ENCODE data around the gene TMED1.
"Not testable (repeated sequence)": the region's sequence is repeated elsewhere in the genome, so short reads cannot be mapped to it uniquely, and the experiment has no call there.

Gene TMED1, protein sequence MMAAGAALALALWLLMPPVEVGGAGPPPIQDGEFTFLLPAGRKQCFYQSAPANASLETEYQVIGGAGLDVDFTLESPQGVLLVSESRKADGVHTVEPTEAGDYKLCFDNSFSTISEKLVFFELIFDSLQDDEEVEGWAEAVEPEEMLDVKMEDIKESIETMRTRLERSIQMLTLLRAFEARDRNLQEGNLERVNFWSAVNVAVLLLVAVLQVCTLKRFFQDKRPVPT

GRCh38 chr19:10835754-10836478, at the start of gene TMED1:
TMED1 (minus strand) TSS chr19:10836212; CDS start chr19:10836191, 21 bp downstream.
- Histone ChIP-seq H3K27me3 (ENCODE audit: insufficient read depth, low read length) (peaks cover 4% of the 10 kb centered on the region; the same call in 1 of the 2 replicates), H3K4me3 (ENCODE audit: low read length) (peak within 1 kb of the TSS; percentile 74), H3K4me1 (ENCODE audit: insufficient read depth, low read length) (no peaks in the 10 kb centered on the region), H3K36me3 (ENCODE audit: insufficient read depth, low read depth, low read length) (peaks cover 24% of the 10 kb centered on the region), H3K27ac (ENCODE audit: low read length) (peak within 1 kb of the TSS; percentile 95), H3K9ac (ENCODE audit: low read depth, low read length) (peak within 1 kb of the TSS; percentile 93), H3K9me3 (ENCODE audit: insufficient read depth, low read depth, low read length) (peaks cover 6% of the 10 kb centered on the region; the same call in 1 of the 2 replicates)

DNA sequence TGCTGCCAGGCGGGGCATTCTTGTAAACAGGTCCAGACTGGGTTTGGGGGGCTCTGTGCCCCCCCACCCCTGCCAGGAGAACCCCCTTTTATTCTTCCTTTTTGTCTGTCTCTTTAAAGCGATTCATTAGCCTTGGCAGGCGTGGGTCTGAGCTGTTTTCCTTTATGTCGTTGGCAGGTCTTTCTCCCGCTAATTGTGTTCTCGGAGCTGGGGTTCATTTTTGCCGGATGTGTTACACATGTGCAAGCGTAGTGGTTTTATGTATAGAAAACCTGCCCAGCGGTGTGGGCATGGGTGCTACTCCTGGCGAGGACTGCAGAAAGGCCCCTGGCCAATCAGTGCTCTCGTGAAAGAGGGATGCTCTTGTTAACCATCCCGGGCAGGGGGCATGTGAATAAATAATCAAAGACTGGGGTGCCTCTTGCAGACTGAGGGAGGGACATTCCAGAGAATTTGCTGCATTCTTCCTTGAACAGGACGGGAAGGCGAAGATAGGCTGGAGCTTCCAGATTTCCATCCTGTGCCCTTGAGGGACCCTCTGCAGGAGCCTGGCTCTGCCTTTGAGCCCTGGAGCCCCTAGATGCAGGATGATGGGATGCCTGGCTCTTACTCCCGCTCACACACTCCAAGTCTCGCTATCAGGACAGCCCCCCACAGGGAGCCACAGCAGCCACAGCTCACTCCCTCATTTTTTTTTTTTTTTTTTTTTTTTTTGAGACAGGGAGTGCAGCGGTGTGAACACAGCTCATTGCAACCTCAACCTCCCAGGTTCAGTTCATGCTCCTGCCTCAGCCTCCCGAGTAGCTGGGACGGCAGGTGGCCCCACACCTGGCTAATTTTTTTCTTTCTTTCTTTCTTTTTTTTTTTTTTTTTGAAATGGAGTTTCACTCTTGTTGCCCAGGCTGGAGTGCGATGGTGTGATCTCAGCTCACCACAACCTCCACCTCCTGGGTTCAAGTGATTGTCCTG, 49.5 kb upstream of the TMED1 start:
- peak overlapping the region; percentile 33; the same call in 1 of the 2 replicates for H3K9ac ChIP-seq (ENCODE audit: low read depth, low read length)

DNA sequence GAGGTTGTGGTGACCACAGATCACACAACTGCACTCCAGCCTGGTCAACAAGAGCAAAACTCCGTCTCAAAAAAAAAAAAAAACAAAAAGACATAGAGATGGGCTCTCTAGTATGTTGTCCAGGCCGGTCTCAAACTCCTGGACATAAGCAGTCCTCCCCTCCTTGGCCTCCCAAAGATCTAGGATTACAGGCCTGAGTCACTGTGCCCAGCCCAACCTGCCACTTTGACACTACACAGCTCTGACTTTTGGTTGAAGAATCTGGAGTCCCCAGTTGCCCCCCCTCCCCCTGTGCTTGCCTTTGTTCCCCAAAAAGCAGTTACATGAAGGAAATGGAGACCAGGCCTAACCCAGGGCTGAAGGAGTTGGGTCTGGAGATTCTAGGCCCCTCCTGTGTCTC, 48.3 kb upstream of the TMED1 start:
- Histone ChIP-seq H3K27me3 (ENCODE audit: insufficient read depth, low read length) (no peaks in the 10 kb centered on the region), H3K9ac (ENCODE audit: low read depth, low read length) (no peak overlapping the region; the same call in 1 of the 2 replicates), H3K4me1 (ENCODE audit: insufficient read depth, low read length) (peaks cover 56% of the 10 kb centered on the region), H3K4me3 (ENCODE audit: low read length) (no peak overlapping the region), H3K9me3 (ENCODE audit: insufficient read depth, low read depth, low read length) (no peaks in the 10 kb centered on the region), H3K36me3 (ENCODE audit: insufficient read depth, low read depth, low read length) (no peaks in the 10 kb centered on the region), H3K27ac (ENCODE audit: low read length) (no peak overlapping the region)

More for the DNA sequence above, 49.5 kb upstream of the TMED1 start:
- no peak overlapping the region; the same call in 1 of the 2 replicates for H3K4me3 ChIP-seq (ENCODE audit: low read length)
- no peak overlapping the region for H3K27ac ChIP-seq (ENCODE audit: low read length)
- H3K27me3 ChIP-seq (ENCODE audit: insufficient read depth, low read length), result no peaks in the 10 kb centered on the region
- no peaks in the 10 kb centered on the region for H3K9me3 ChIP-seq (ENCODE audit: insufficient read depth, low read depth, low read length)
- no peaks in the 10 kb centered on the region for H3K36me3 ChIP-seq (ENCODE audit: insufficient read depth, low read depth, low read length)
- peaks cover 47% of the 10 kb centered on the region for H3K4me1 ChIP-seq (ENCODE audit: insufficient read depth, low read length)

DNA sequence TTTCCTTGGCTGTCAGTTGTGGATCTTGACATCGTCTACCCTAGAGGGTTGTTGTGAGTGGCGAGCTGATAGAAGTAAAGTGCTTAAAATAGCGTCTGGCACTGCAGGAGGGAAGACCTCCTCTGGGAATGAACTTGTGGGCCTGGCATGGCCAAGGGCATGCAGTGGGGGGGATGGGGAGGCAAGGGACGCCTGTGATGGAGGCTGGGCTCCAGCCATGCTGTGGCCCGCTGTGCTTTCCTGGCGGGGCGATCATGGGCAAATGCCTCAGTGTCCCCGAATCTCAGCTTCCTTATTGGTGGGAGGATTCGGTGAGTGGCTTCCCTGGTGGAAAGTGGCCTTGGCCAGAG, 46.1 kb upstream of the TMED1 start:
- Histone ChIP-seq H3K4me3 (ENCODE audit: low read length) (peak overlapping the region; percentile 34; the same call in 1 of the 2 replicates), H3K9ac (ENCODE audit: low read depth, low read length) (peak overlapping the region; percentile 63; the same call in 1 of the 2 replicates), H3K27me3 (ENCODE audit: insufficient read depth, low read length) (no peaks in the 10 kb centered on the region), H3K36me3 (ENCODE audit: insufficient read depth, low read depth, low read length) (no peaks in the 10 kb centered on the region), H3K4me1 (ENCODE audit: insufficient read depth, low read length) (peaks cover 40% of the 10 kb centered on the region), H3K9me3 (ENCODE audit: insufficient read depth, low read depth, low read length) (no peaks in the 10 kb centered on the region), H3K27ac (ENCODE audit: low read length) (peak overlapping the region; percentile 85)

DNA sequence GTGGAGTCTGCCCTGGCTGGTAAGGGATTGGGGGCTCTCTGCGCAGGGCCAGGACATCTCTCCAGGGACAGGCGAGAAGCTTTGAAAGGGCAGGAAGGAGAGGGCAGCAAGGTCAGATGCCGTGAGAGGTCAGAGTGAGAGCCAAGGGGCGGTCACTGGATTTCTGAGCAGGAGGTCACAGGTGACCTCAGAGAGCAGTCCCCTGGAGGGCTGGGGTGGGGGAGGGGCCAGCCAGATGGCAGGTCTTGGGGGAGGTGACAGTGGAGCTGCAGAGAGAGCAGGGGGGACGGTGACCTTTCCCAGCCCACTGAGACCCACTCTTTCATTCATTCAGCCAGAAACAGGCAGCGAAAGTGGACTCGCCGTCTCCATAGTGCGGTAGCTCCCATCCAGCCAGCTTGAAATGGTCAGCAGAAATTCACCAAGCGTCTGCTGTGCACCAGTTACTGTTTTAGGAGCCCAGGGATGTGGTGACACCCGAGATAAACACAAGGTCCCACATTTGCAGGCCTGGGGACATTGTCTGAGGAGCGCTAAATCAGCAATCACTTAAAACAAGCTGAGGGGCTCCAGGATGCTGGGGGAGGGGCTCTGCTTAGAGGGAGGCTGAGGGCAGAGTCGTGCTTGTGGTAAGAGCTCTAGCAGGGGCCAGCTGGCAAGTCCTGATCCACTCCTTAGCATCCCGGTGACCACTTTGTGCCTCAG, 45.5 kb upstream of the TMED1 start:
- Histone ChIP-seq H3K9me3 (ENCODE audit: insufficient read depth, low read depth, low read length) (no peaks in the 10 kb centered on the region), H3K4me1 (ENCODE audit: insufficient read depth, low read length) (peaks cover 40% of the 10 kb centered on the region), H3K27me3 (ENCODE audit: insufficient read depth, low read length) (no peaks in the 10 kb centered on the region), H3K9ac (ENCODE audit: low read depth, low read length) (peak overlapping the region; percentile 63; the same call in 1 of the 2 replicates), H3K4me3 (ENCODE audit: low read length) (peak overlapping the region; percentile 34; the same call in 1 of the 2 replicates), H3K27ac (ENCODE audit: low read length) (peak overlapping the region; percentile 85), H3K36me3 (ENCODE audit: insufficient read depth, low read depth, low read length) (no peaks in the 10 kb centered on the region)

DNA sequence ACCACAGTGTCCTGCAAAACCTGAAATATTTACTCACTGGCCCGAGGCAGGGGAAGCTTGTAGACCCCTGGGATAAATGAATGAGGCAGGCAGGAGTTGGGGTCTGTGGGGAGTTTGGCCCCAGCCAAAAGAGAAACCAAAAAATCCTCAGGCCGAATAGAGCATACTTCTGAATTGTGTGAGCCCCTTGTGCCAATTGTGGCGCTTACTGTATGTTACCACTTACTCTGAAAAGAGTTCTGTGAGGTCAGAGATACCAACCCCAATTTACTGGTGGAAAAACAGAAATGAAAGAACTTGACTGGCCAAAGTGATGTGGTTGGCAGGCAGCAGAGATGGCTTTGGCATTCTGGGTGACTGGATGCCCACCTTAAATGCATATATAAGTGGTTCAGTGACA, 42.2 kb upstream of the TMED1 start:
- Histone ChIP-seq H3K4me3 (ENCODE audit: low read length) (no peak overlapping the region), H3K9ac (ENCODE audit: low read depth, low read length) (peak overlapping the region; percentile 80; the same call in 1 of the 2 replicates), H3K4me1 (ENCODE audit: insufficient read depth, low read length) (peaks cover 26% of the 10 kb centered on the region), H3K36me3 (ENCODE audit: insufficient read depth, low read depth, low read length) (no peaks in the 10 kb centered on the region), H3K27me3 (ENCODE audit: insufficient read depth, low read length) (no peaks in the 10 kb centered on the region), H3K27ac (ENCODE audit: low read length) (peak overlapping the region; percentile 80), H3K9me3 (ENCODE audit: insufficient read depth, low read depth, low read length) (no peaks in the 10 kb centered on the region)

DNA sequence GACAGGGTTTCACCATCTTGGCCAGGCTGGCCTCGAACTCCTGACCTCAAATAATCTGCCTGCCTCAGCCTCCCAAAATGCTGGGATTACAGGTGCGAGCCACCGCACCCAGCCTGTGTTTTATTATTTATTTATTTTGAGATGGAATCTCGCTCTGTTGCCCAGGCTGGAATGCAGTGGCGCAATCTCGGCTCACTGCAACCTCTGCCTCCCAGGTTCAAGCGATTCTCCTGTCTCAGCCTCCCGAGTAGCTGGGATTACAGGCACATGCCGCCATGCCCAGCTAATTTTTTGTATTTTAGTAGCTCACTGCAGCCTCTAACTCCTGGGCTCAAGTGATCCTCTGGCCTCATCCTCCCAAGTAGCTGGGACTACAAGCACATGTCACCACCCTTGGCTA, 41.6 kb upstream of the TMED1 start:
- not testable (repeated sequence) for H3K9me3 ChIP-seq (ENCODE audit: insufficient read depth, low read depth, low read length); H3K27ac ChIP-seq (ENCODE audit: low read length); H3K4me3 ChIP-seq (ENCODE audit: low read length); H3K27me3 ChIP-seq (ENCODE audit: insufficient read depth, low read length); H3K36me3 ChIP-seq (ENCODE audit: insufficient read depth, low read depth, low read length)
- Histone ChIP-seq H3K4me1 (ENCODE audit: insufficient read depth, low read length) (peaks cover 31% of the 10 kb centered on the region), H3K9ac (ENCODE audit: low read depth, low read length) (peak overlapping the region; percentile 80; the same call in 1 of the 2 replicates)

DNA sequence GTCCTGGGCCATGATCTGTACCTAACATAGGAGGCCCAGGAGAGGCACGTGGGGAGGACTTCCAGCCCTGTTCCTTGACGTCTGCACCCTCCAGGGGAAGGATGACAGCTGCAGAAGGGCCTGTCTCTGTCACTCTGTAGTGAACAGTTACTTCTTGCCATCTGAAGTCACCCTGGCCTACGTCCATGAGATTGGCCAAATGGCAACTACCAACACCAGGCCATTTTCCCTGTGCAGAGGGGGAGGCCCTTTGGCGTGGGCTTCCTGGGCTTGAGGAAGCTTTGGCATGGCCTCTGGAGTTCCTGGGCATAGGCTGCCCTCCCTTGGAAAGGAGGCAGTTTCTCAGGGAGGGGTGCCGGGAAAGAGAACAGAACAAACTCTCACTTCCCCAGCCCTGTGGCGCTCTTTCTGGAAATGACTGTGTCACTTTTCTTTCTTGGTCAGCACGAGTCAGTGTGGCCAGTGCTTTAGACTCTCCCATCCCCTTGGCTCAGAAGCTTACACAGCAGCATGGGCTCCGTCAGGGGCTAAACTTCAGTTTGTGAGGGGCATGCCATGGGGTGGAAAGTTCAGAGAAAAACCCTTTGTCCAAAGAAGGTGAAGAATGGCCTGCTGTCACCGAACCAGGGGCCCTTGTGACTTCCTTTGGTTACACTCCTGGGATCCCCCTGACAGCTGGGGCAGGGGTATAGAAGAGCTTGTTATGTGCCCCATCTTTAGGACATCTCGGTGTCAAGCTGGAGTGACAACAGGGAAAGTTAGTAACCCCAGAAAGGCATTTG, 40.6 kb upstream of the TMED1 start:
- Histone ChIP-seq H3K4me1 (ENCODE audit: insufficient read depth, low read length) (peaks cover 26% of the 10 kb centered on the region), H3K36me3 (ENCODE audit: insufficient read depth, low read depth, low read length) (no peaks in the 10 kb centered on the region), H3K27ac (ENCODE audit: low read length) (no peak overlapping the region), H3K4me3 (ENCODE audit: low read length) (no peak overlapping the region), H3K27me3 (ENCODE audit: insufficient read depth, low read length) (no peaks in the 10 kb centered on the region), H3K9me3 (ENCODE audit: insufficient read depth, low read depth, low read length) (no peaks in the 10 kb centered on the region), H3K9ac (ENCODE audit: low read depth, low read length) (no peak overlapping the region)

DNA sequence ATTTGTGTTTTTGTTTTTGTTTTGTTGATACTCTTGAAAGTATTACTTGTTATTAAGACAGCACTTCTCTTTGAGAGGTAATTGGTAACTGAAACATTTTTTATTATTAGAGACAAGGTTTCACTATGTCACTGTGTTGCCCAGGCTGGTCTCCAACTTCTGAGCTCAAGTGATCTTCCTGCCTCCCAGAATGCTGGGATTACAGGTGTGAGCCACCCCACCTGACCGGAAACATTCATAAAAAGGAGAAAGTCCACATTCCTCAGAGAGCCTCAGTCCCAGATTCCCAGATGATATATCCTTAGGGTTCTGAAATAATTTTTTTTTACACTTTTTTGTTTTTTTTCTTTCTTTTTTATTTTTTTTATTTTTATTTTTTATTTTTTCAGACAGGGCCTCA, 38.0 kb upstream of the TMED1 start:
- Histone ChIP-seq H3K9me3 (ENCODE audit: insufficient read depth, low read depth, low read length) (no peaks in the 10 kb centered on the region), H3K27ac (ENCODE audit: low read length) (no peak overlapping the region), H3K4me3 (ENCODE audit: low read length) (no peak overlapping the region), H3K36me3 (ENCODE audit: insufficient read depth, low read depth, low read length) (no peaks in the 10 kb centered on the region), H3K4me1 (ENCODE audit: insufficient read depth, low read length) (peaks cover 6% of the 10 kb centered on the region; the same call in 1 of the 2 replicates), H3K27me3 (ENCODE audit: insufficient read depth, low read length) (no peaks in the 10 kb centered on the region), H3K9ac (ENCODE audit: low read depth, low read length) (no peak overlapping the region)

GRCh38 chr19:10872546-10873107, 36.6 kb upstream of the TMED1 start:
- H3K4me3 ChIP-seq (ENCODE audit: low read length), result peak overlapping the region; percentile 89
- no peaks in the 10 kb centered on the region for H3K9me3 ChIP-seq (ENCODE audit: insufficient read depth, low read depth, low read length)
- H3K27me3 ChIP-seq (ENCODE audit: insufficient read depth, low read length), result no peaks in the 10 kb centered on the region
- H3K4me1 ChIP-seq (ENCODE audit: insufficient read depth, low read length), result peaks cover 6% of the 10 kb centered on the region; the same call in 1 of the 2 replicates
- H3K27ac ChIP-seq (ENCODE audit: low read length), result no peak overlapping the region
- peak overlapping the region; percentile 89 for H3K9ac ChIP-seq (ENCODE audit: low read depth, low read length)
- no peaks in the 10 kb centered on the region for H3K36me3 ChIP-seq (ENCODE audit: insufficient read depth, low read depth, low read length)

All from iPS-20b (cell line).